Vagina (tissue), 2 donors: ENCODE measurements around the gene EMSY.
A peak's percentile ranks its signal among the peaks of the same experiment; 100 is the strongest.

Experiments used
- CTCF ChIP-seq, 3 experiments: fragments of 450-650 bp in 2 of 3; fragments of 200-600 bp in 1 of 3; sonication (generic) in 1 of 3; IDR thresholded peaks; one replicate each; pipeline ENCODE4 v1.5.1; 2017 to 2019; ENCODE audit warnings: antibody characterized with exemption in 3 of 3, mild to moderate bottlenecking in 2 of 3, moderate library complexity in 2 of 3
- POLR2A ChIP-seq, 2 donors: fragments of 450-650 bp; IDR thresholded peaks; one replicate each; pipeline ENCODE4 v1.6.1; 2017; ENCODE audit warnings: antibody characterized with exemption in 2 of 2, mild to moderate bottlenecking in 2 of 2, moderate library complexity in 2 of 2
- POLR2AphosphoS5 ChIP-seq, 2 donors: sonication (generic); formaldehyde crosslinking; IDR thresholded peaks; one replicate each; pipeline ENCODE4 v1.9.0; 2017; ENCODE audit warnings: antibody characterized with exemption in 2 of 2, mild to moderate bottlenecking in 2 of 2, low read depth in 1 of 2; ENCODE audit not compliant: insufficient read depth in 1 of 2

- TF ChIP-seq POLR2AphosphoS5 (IDR thresholded peaks at IDR 0.05; ENCODE audit: insufficient read depth in 1 of 2, low read depth in 1 of 2), result peak; percentile 40 to 58
- no peak for TF ChIP-seq POLR2A (IDR thresholded peaks at IDR 0.05)
- TF ChIP-seq CTCF (IDR thresholded peaks at IDR 0.05), result no peak
Observed at GRCh38 chr11:76588455-76589325, 143.9 kb downstream of the EMSY start.
